ENCODE data around the gene NCR3LG1. TPM values are rescaled to one million over a fixed set of nuclear protein-coding genes. Genes with fewer than 3 reads are reported as not detected.

Gene NCR3LG1
- total RNA-seq, 1 experiment from 2014 or later, result 1.4 TPM

GRCh38 chr11:17413414-17414316 is 62.1 kb downstream of the NCR3LG1 start:
- Histone ChIP-seq H3K18ac (ENCODE audit: insufficient read length, low read depth, low read length) (no peak overlapping the region), H3K9ac (ENCODE audit: extremely low read depth, insufficient read length, low read length) (no peak overlapping the region), H4K91ac (ENCODE audit: insufficient read length, low read depth, low read length) (no peak overlapping the region), H2AK5ac (ENCODE audit: insufficient read length, low read length) (no peak overlapping the region), H3K14ac (ENCODE audit: insufficient read depth, low read length) (no peak overlapping the region), H3K23me2 (ENCODE audit: insufficient read length, low read depth, low read length, poor library complexity, severe bottlenecking) (no peaks in the 10 kb centered on the region), H3T11ph (ENCODE audit: low read length) (no peak overlapping the region), H3K27ac (ENCODE audit: insufficient read length, low read depth, low read length) (no peak overlapping the region), H2BK20ac (ENCODE audit: low read depth, low read length, poor library complexity, severe bottlenecking) (no peak overlapping the region), H2BK12ac (ENCODE audit: insufficient read length, low read depth, low read length) (no peak overlapping the region), H4K20me1 (ENCODE audit: control insufficient read depth, insufficient read depth, insufficient read length) (no peaks in the 10 kb centered on the region), H3K23ac (ENCODE audit: insufficient read length, low read depth, low read length) (no peak overlapping the region), H3K4me1 (ENCODE audit: insufficient read depth, low read length) (no peaks in the 10 kb centered on the region), H2AFZ (ENCODE audit: low read length) (no peak overlapping the region), H3K79me1 (ENCODE audit: insufficient read depth, low read depth, low read length, poor library complexity, severe bottlenecking) (no peaks in the 10 kb centered on the region), H4K5ac (ENCODE audit: insufficient read length, low read depth, low read length) (no peak overlapping the region), H3K4ac (ENCODE audit: low read depth, low read length) (no peak overlapping the region), H3K9me3 (ENCODE audit: control insufficient read depth, low read depth, low read length) (no peaks in the 10 kb centered on the region), H3K4me2 (ENCODE audit: insufficient read depth, insufficient read length, low read length) (no peak overlapping the region), H3K27me3 (ENCODE audit: insufficient read depth, low read length) (no peaks in the 10 kb centered on the region), H3K56ac (ENCODE audit: insufficient read length, low read depth, low read length) (no peak overlapping the region), H2BK15ac (ENCODE audit: low read depth, low read length) (no peak overlapping the region), H4K8ac (replicated peaks; ENCODE audit: insufficient read length, low read depth, low read length) (no peak overlapping the region), H3K79me2 (ENCODE audit: insufficient read depth, low read length) (no peaks in the 10 kb centered on the region), H2BK120ac (ENCODE audit: low read depth, low read length, poor library complexity, severe bottlenecking) (no peak overlapping the region), H2BK5ac (ENCODE audit: insufficient read length, low read length) (no peak overlapping the region)
- H3K9me3 Mint-ChIP-seq, result peaks cover 0 to 3% of the 10 kb centered on the region in 2 experiments; a peak in 1 of 5 replicates
- H3K36me3 Mint-ChIP-seq (ENCODE audit: insufficient read depth in 1 of 3, low read depth in 3 of 3), result no peaks in the 10 kb centered on the region
- peaks cover 56% of the 10 kb centered on the region for H3K27me3 Mint-ChIP-seq (ENCODE audit: low read depth)
- H3K4me3 Mint-ChIP-seq, result no peak overlapping the region
- H3K4me1 Mint-ChIP-seq, result peaks cover 11 to 23% of the 10 kb centered on the region in 2 experiments
- no peak for DNase-seq
- no peak for TF ChIP-seq CTCF (conservative IDR thresholded peaks at IDR 0.05)
- no peak overlapping the region; a peak in 1 of 7 replicates for H3K27ac Mint-ChIP-seq
- no CpG with 5 or more reads among the region's 15 CpGs for WGBS (ENCODE audit: extremely low coverage, insufficient read length, low lambda C conversion rate)
